ENCODE measurements around the gene ANKRD33B.

- TF ChIP-seq POLR2A (IDR thresholded peaks at IDR 0.05) (no peak), POLR2AphosphoS5 (IDR thresholded peaks at IDR 0.05) (peak; percentile 72)
Measured at GRCh38 chr5:10595672-10596309, 31.9 kb downstream of the ANKRD33B start.
